Measurements from ENCODE around the gene CRB1.

CRB1 gene

GRCh38 chr1:197413564-197413963 lies 145.5 kb downstream of the CRB1 start:
- Mint-ChIP-seq H3K4me3 (no peak overlapping the region), H3K36me3 (ENCODE audit: low read depth) (no peaks in the 10 kb centered on the region), H3K27me3 (ENCODE audit: low read depth, poor library complexity) (no peaks in the 10 kb centered on the region), H3K27ac (no peak overlapping the region), H3K9me3 (no peaks in the 10 kb centered on the region), H3K4me1 (no peaks in the 10 kb centered on the region)
- no peak for DNase-seq
- TF ChIP-seq CTCF (IDR thresholded peaks at IDR 0.05) = no peak

GRCh38 chr1:197415221-197415620 lies 147.2 kb downstream of the CRB1 start:
- Mint-ChIP-seq H3K27ac (no peak overlapping the region), H3K4me3 (no peak overlapping the region), H3K4me1 (no peaks in the 10 kb centered on the region), H3K27me3 (ENCODE audit: low read depth, poor library complexity) (no peaks in the 10 kb centered on the region), H3K9me3 (no peaks in the 10 kb centered on the region), H3K36me3 (ENCODE audit: low read depth) (no peaks in the 10 kb centered on the region)
- no peak for DNase-seq
- no peak for TF ChIP-seq CTCF (IDR thresholded peaks at IDR 0.05)

- Mint-ChIP-seq H3K4me3 (no peak overlapping the region), H3K27me3 (ENCODE audit: low read depth, poor library complexity) (no peaks in the 10 kb centered on the region), H3K4me1 (no peaks in the 10 kb centered on the region), H3K36me3 (ENCODE audit: low read depth) (no peaks in the 10 kb centered on the region), H3K27ac (no peak overlapping the region), H3K9me3 (no peaks in the 10 kb centered on the region)
- TF ChIP-seq CTCF (IDR thresholded peaks at IDR 0.05) = no peak
- no peak for DNase-seq
Observed at GRCh38 chr1:197418693-197419092, 150.6 kb downstream of the CRB1 start.

- H3K4me3 Mint-ChIP-seq = no peak overlapping the region
- TF ChIP-seq CTCF (IDR thresholded peaks at IDR 0.05) = no peak
- no peak for DNase-seq
Observed at GRCh38 chr1:197422993-197423392, 154.9 kb downstream of the CRB1 start.

GRCh38 chr1:197424380-197424779 lies 156.3 kb downstream of the CRB1 start:
- no peak overlapping the region for H3K27ac Mint-ChIP-seq
- DNase-seq = no peak
- H3K27me3 Mint-ChIP-seq (ENCODE audit: low read depth, poor library complexity) = no peaks in the 10 kb centered on the region
- no peaks in the 10 kb centered on the region for H3K4me1 Mint-ChIP-seq
- no peak overlapping the region for H3K4me3 Mint-ChIP-seq
- H3K36me3 Mint-ChIP-seq (ENCODE audit: low read depth) = no peaks in the 10 kb centered on the region
- no peaks in the 10 kb centered on the region for H3K9me3 Mint-ChIP-seq
- no peak for TF ChIP-seq CTCF (IDR thresholded peaks at IDR 0.05)

More at GRCh38 chr1:197422993-197423392, 154.9 kb downstream of the CRB1 start:
- no peaks in the 10 kb centered on the region for H3K9me3 Mint-ChIP-seq
- no peak overlapping the region for H3K27ac Mint-ChIP-seq
- no peaks in the 10 kb centered on the region for H3K36me3 Mint-ChIP-seq (ENCODE audit: low read depth)
- H3K27me3 Mint-ChIP-seq (ENCODE audit: low read depth, poor library complexity) = no peaks in the 10 kb centered on the region
- no peaks in the 10 kb centered on the region for H3K4me1 Mint-ChIP-seq

GRCh38 chr1:197429372-197429771 lies 161.3 kb downstream of the CRB1 start:
- Mint-ChIP-seq H3K36me3 (ENCODE audit: low read depth) (no peaks in the 10 kb centered on the region), H3K27me3 (ENCODE audit: low read depth, poor library complexity) (no peaks in the 10 kb centered on the region), H3K27ac (no peak overlapping the region), H3K9me3 (no peaks in the 10 kb centered on the region), H3K4me1 (no peaks in the 10 kb centered on the region), H3K4me3 (no peak overlapping the region)
- TF ChIP-seq CTCF (IDR thresholded peaks at IDR 0.05) = no peak
- DNase-seq = no peak
